ENCODE results near the gene CHL1.

The CHL1 gene

GRCh38 chr3:197828-198491 lies 1.4 kb downstream of the CHL1 start:
- TF ChIP-seq, protein P1, sequence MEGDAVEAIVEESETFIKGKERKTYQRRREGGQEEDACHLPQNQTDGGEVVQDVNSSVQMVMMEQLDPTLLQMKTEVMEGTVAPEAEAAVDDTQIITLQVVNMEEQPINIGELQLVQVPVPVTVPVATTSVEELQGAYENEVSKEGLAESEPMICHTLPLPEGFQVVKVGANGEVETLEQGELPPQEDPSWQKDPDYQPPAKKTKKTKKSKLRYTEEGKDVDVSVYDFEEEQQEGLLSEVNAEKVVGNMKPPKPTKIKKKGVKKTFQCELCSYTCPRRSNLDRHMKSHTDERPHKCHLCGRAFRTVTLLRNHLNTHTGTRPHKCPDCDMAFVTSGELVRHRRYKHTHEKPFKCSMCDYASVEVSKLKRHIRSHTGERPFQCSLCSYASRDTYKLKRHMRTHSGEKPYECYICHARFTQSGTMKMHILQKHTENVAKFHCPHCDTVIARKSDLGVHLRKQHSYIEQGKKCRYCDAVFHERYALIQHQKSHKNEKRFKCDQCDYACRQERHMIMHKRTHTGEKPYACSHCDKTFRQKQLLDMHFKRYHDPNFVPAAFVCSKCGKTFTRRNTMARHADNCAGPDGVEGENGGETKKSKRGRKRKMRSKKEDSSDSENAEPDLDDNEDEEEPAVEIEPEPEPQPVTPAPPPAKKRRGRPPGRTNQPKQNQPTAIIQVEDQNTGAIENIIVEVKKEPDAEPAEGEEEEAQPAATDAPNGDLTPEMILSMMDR (conservative IDR thresholded peaks at IDR 0.05; ENCODE audit: low read depth, low read length), result no peak
- H3K4me3 ChIP-seq (ENCODE audit: low read depth, low read length), result no peak overlapping the region
- no peak for DNase-seq (ENCODE audit: low read depth)

DNA sequence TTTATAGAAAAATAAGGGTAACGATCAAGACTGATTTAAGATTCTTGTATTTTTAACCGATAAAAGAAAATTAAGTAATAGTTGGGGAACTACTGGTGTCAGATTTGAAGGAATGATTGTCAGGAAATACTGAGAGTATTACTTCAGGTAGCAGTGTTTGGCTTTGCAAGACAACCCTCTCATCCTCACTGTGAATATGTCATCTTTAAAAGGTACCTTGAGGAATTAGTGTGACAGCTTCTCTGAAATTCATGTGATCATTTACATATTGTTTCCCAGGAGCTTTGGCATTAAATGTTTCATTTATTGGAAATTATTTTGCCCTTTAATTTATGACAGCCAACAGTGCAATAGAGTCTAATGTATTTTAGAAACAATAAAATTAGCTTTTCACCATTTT lies 3.3 kb downstream of the CHL1 start:
- TF ChIP-seq, protein P1 (conservative IDR thresholded peaks at IDR 0.05; ENCODE audit: low read depth, low read length), result no peak
- no peak for DNase-seq (ENCODE audit: low read depth)
- H3K4me3 ChIP-seq (ENCODE audit: low read depth, low read length), result no peak overlapping the region

GRCh38 chr3:200758-201325 lies 4.3 kb downstream of the CHL1 start:
- DNase-seq (ENCODE audit: low read depth), result no peak
- TF ChIP-seq, protein P1 (conservative IDR thresholded peaks at IDR 0.05; ENCODE audit: low read depth, low read length), result no peak
- no peak overlapping the region for H3K4me3 ChIP-seq (ENCODE audit: low read depth, low read length)

DNA sequence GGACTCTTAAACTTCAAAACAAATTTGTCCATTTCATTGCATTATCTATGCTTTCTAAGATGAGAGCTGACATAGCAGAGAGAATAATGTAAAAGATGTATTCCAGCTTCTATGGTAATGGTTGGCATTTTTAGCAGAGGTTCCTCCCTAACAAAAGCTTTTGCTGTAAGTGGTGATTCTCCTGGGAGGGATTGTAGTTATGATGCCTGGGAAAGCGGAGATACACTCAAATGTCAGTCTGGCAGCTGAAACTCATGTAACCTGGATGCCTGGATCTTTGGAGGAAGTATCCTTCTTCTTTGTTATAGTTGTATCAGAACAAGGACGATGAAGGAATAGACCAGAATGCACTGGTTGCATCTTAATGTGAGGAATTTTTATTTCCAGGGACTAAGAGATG lies 7.5 kb downstream of the CHL1 start:
- no peak overlapping the region for H3K4me3 ChIP-seq (ENCODE audit: low read depth, low read length)
- TF ChIP-seq, protein P1 (conservative IDR thresholded peaks at IDR 0.05; ENCODE audit: low read depth, low read length), result no peak
- DNase-seq (ENCODE audit: low read depth), result no peak

DNA sequence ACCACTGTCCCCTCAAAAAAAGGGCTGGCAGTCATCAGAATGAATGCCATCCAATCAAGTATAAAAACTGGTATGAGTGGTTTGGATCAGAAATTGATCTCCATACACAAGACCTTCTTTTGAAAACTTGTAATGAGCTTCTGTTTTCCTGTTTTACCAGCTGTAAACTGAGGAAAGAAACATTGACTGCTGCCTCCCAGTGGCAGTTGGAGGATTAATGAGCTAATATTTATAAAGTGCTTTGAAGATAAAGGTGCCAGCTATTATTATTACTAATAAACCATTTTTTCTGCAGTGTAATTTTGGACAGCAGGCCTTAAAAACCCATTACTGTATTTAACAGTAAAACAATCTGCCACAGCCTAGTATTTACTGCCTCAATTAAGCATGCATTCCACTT lies 11.4 kb downstream of the CHL1 start:
- no peak overlapping the region for H3K4me3 ChIP-seq (ENCODE audit: low read depth, low read length)
- TF ChIP-seq, protein P1 (conservative IDR thresholded peaks at IDR 0.05; ENCODE audit: low read depth, low read length), result no peak
- DNase-seq (ENCODE audit: low read depth), result no peak

GRCh38 chr3:210669-211068 lies 14.1 kb downstream of the CHL1 start:
- DNase-seq (ENCODE audit: low read depth), result no peak
- no peak overlapping the region for H3K4me3 ChIP-seq (ENCODE audit: low read depth, low read length)
- TF ChIP-seq, protein P1 (conservative IDR thresholded peaks at IDR 0.05; ENCODE audit: low read depth, low read length), result no peak

DNA sequence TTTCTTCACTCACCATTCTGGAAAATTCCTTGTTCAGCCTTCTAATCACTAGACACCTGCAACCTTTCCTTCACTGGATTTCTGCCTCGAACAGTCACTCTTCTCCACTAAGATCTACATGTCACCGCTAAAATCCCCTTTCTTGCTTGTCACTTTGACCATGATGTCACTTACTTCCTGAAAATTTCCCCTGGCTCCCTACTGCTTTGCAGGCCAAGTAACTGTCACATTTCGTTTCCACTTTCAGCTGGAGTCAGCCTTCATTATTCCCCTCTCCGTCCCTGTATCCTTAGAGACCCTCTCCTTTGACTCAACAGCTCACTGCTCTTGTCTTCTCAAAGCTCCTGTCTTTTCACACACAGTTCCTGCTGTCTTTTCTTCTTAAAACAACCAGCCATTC lies 15.9 kb downstream of the CHL1 start:
- TF ChIP-seq, protein P1 (conservative IDR thresholded peaks at IDR 0.05; ENCODE audit: low read depth, low read length), result no peak
- no peak for DNase-seq (ENCODE audit: low read depth)

More for the DNA sequence above, 15.9 kb downstream of the CHL1 start:
- no peak overlapping the region for H3K4me3 ChIP-seq (ENCODE audit: low read depth, low read length)

All from choroid plexus epithelial cell (primary cell).